Hematopoietic multipotent progenitor cell (in vitro differentiated cells): ENCODE results near the gene OR10R2. TPM values are rescaled to one million over a fixed set of nuclear protein-coding genes. Genes with fewer than 3 reads are reported as not detected.
"Not testable (repeated sequence)": the region's sequence is repeated elsewhere in the genome, so short reads cannot be mapped to it uniquely, and the experiment has no call there.

Experiments
- DNase-seq, 3 donors: peaks; one replicate each; pipeline ENCODE4 v3.0.0-alpha.2; 2011 to 2015; ENCODE audit warnings: low read depth in 2 of 3, low spot score in 2 of 3
- total RNA-seq: library from RNA; depleted of rRNA; stranded (reverse); fragments of >200 nt; gene quantifications from one replicate; pipeline ENCODE4 v1.2.3, GENCODE V29; 2012

Gene OR10R2, protein sequence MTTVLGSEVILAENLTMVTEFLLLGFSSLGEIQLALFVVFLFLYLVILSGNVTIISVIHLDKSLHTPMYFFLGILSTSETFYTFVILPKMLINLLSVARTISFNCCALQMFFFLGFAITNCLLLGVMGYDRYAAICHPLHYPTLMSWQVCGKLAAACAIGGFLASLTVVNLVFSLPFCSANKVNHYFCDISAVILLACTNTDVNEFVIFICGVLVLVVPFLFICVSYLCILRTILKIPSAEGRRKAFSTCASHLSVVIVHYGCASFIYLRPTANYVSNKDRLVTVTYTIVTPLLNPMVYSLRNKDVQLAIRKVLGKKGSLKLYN
- not detected for total RNA-seq

DNA sequence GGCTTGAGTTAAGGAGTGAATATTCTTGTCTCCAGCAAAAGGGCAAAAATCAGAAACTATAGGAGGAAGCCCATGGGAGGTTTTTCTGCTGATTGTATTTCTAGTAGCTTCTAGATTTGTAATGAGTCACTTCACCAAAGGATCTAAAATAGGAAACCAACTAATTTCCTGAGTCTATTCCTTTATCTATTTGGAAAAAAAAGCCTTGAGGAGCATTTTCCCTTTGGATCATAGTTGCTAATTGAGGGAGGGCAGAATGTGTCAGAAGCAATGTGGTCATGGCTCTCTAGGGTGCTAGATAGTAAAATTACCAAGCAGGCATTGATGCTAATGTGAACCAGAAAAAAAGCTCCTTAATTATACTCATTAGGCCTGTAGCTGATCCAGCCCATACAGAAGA is at the start of gene OR10R2:
Gene OR10R2 (plus strand): TSS at position 301 of the 400 bp plus-strand sequence. CDS start 106 bp downstream, outside the sequence.
- no peak for DNase-seq

DNA sequence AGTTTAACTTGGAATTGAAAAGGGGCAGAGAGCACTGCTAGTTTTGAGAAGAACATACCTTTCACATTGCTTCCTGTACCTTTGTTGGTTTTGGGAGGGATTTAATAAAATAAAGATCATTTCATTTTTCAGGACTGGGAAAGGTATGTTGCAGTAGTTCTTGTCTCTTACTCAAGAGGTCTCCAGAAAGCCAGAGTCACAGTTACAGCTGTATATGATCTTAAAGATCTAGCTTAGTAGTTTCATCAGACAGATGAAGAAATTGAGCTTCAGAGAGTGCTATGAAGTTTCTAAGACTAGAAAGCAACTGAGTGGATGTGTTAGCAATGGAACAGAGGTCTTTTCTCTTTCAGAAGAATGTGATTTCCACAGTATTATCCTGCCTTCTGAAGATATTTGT is 47.0 kb upstream of the OR10R2 start:
- no peak for DNase-seq

DNA sequence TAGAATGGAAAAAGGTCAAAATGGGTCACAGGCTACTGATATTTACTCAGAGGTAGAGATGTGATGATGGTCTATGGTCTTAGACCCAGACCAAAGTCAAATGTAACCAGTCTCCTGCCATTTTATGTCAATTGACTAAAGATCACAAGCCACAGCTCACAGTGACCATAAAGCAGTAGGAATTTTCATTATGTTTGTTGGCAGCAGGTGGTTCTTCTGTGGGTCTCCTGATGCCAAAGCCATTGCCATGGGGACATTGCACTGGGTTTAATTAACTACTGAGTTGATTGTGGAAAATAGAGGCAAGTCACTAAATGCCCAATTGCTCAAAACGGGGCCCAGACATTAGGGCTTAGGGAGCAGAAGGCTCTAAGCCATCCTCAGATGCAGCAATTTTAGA is 45.9 kb upstream of the OR10R2 start, which contains the start of gene OR10K2:
Gene OR10K2 (minus strand): TSS at position 101 of the 400 bp plus-strand sequence. CDS start 5,371 bp downstream, outside the sequence.
- DNase-seq, result no peak

DNA sequence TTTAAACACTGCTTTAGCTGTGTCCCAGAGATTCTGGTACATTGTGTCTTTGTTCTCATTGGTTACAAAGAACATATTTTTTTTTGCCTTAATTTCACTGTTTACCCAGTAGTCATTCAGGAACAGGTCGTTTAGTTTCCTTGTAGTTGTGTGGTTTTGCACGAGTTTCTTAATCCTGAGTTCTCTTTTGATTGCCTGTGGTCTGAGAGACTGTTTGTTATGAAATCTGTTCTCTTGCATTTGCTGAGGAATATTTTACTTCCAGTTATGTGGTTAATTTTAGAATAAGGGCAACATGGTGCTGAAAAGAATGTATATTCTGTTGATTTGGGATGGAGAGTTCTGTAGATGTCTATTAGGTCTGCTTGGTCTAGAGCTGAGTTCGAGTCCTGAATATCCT is 41.9 kb upstream of the OR10R2 start:
- not testable (repeated sequence) for DNase-seq

DNA sequence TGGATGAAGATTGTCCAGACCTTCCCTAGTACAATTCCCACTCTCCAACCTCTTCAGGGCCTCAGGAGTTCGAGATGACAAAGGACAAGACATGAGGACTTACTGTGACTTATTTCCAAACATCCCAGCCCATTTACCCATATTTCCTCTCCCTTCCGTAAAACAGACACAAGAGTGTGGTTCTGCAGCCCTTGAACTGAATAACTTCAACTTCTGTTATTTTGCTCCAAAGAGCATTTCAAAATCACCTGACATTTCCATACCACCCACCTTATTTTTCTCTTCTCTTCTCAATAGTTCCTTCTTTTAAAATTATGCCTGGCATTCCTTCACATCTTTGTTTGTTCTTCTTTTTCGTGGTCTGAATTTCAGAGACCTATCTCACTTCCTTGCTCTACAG is 37.3 kb upstream of the OR10R2 start:
- DNase-seq, result no peak

DNA sequence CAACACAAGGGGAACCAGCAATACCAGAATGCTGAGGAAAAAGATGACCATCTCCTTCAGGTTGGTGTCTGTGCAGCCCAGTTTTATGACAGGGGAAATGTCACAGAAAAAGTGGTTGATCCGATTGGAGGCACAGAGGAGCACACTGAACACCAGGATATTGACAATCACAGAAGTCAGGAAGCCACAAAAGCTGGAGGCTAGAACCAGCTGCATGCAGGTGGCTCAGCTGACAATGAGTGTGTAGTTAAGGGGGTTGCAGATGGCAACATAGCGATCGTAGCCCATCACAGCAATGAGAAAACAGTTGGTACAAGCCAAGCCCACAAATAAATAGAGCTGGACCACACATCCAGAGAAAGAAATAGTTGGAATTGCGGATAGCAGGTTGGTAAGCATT is 26.6 kb upstream of the OR10R2 start:
- DNase-seq, result no peak

DNA sequence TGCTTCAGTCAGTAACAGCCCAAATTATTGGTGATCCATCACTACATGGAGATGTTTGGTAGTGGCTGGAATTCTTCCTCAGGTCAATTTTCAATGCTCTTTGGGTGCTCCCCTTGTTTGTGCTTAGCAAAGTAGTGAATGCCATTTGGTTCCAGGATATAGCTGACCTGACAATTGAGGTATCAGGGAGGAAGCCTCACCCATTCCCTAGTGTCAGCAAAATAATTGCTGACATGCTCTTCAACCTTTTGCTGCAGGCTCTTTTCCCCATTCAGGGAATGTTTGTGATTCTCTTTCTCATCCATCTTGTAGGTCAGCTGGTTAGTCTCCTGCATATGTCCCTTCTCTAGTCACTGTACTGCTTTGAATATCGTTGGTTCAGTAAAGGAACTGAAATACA is 17.5 kb upstream of the OR10R2 start:
- DNase-seq, result no peak

DNA sequence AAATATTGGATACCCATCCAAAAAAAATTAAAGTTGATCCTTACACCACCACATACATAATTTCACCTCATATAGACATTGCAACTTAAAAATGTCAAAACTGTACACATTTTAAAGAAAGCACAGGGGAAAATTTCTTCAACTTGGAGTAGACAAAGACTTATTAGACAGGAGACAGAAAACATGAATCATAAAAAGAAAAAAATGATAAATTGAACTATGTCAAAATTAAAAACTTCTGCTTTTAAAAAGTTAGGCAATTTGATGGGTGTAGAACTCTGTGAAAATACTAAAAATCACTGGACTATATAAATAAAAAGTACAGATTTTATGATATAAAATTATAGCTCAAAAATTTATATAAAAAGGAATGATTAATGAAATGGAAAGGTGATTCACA is 14.8 kb upstream of the OR10R2 start:
- no peak for DNase-seq

DNA sequence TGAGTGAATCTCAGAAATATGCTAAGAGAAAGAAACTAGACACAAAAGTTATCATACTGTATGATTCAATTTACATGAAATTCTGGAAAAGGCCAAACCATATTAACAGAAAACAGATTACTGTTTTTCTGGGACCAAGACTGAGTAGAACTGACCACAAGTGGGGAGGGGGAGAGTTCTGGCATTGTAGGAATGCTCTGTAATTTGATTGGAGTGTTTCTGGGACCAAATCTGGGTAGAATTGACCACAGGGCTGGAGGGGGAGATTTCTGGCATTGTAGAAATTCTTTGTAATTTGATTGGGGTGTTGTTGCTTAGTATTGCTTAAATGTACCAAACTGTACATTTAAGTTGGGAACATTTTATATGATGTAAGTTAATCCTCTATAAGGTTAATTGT is 13.8 kb upstream of the OR10R2 start:
- no peak for DNase-seq

DNA sequence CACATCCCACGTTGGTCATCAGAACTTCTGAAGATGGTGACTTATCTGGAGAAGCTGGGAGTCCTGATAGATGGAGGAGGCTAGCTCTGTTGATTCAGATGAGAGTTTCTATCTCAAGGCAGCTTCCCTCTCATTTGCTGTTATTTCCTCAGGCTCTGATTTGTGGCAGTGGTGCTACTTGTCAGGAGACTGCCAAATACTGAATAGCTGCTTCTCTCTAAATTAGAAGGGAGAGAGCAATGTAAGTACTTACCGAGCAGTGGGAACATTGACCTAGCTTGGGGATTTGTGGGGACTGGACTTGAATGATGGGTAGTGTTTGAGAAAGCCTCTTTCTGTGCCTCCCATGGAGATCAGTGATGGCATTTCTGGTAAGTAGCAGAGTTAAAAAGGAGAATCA is 10.5 kb upstream of the OR10R2 start, which contains the start of gene OR10K1:
Gene OR10K1 (plus strand): TSS at position 301 of the 400 bp plus-strand sequence. CDS start 3,728 bp downstream, outside the sequence.
- no peak for DNase-seq

DNA sequence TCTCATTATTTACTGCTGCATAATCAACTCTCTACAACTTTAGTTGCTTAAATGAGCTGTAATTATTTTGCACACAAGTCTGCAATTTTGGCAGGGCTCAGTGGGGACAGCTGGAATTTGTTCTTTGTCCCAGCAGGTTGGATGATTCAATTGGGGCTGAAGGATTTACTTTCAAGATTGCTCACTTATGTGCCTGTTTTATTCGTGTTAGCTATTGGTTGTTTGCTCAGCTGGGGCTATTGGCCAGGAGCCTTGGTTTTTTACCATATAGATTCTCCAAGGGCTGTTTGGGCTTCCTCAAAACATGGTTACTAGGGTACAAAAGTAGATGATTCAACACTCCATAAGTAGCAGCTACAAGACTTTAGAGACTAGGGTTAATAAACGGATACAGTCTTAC is 13.4 kb downstream of the OR10R2 start:
- DNase-seq, result no peak

DNA sequence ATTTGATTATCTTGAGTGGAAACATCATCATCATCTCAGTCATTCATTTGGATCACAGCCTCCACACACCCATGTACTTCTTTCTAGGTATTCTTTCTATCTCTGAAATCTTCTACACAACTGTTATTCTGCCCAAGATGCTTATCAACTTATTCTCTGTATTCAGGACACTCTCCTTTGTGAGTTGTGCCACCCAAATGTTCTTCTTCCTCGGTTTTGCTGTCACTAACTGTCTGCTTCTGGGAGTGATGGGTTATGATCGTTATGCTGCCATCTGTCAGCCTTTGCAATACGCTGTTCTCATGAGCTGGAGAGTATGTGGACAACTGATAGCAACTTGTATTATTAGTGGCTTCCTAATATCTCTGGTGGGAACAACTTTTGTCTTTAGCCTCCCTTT is 19.3 kb downstream of the OR10R2 start:
- DNase-seq, result no peak

DNA sequence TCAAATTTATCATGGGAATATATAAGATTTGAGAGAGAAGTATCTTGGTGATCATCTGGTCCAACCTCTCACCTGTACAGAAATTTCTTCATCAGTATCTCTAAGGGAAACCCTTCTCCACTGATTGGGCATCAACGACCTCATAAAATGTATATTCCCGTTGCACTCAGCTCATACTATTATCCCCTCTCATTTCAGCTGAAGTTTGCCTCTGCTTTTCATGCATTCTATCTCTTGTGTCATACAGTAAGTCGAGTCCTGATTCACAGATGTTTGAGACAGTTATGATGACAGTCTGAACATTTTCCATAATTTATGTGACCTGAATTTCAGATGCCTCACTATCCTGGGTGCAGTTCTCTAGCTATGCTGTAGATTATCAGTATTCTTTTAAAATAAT is 21.0 kb downstream of the OR10R2 start:
- DNase-seq, result no peak

DNA sequence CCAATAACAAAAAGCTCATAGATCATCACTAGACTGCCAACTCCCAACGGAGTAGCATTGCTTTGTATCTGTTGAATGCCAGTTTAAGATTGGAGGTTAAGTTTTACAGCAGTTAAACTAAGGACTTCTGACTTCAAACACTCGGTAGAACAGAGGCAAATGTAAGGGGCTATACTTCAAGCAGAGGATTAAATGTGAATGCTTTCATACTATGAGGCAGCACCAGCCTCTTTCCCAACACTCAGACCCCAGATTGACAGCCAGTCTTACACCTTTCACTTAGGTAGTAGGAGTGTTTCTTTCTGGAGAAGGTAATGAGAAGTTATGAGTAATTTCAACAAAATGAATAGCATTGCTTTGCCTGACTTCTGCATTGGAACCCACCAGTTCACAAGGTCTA is 22.8 kb downstream of the OR10R2 start:
- no peak for DNase-seq

DNA sequence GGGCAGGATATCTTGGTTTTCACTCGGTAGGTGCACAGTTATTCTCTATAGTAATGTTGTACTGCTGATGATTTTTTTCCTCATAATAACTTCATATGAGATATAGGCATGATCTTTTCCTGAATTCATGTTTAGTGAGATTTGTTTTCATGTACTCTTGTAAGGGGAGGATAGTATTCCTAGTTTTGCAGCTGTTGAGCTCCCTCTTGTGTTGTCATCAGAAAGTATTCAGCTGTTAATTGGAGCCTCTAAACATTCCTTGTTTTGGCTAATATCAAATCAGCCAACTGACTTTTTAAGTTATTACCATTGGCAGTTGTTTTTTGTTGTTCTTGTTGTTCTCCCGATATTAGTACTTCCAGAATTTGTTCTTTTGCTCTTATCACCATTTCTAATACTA is 24.4 kb downstream of the OR10R2 start:
- peak in 2 of 3 donors; percentile 5 to 25 for DNase-seq

DNA sequence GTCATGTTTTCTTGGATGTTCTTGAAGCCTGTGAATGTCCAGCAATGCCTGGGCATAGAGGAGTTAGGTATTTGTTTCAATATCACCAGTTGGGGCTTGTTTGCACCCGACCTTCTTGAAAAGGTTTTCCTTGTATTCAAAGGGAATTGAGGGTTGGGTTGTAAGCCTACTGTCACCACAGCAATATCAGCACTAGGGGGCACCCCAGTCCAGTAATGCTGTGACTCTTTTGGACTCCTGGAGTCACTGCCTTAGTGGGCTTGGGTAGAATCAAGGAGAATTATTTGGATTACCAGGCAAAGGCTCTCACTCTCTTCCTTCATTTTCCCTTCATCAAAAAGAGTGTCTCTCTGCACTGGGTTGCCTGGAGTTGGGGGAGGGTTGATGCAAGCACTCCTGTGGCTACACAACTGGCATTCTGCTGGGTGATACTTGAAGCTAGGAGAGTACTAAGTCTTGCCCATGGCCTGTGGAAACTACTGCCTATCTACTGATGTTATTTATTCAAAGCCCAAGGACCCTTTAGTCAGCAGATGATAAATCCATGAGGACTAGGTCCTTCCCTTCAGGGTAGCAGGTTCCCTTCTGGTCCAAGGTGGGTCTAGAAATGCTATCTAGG is 34.5 kb downstream of the OR10R2 start:
- DNase-seq, result peak in 2 of 3 donors; percentile 14 to 53

DNA sequence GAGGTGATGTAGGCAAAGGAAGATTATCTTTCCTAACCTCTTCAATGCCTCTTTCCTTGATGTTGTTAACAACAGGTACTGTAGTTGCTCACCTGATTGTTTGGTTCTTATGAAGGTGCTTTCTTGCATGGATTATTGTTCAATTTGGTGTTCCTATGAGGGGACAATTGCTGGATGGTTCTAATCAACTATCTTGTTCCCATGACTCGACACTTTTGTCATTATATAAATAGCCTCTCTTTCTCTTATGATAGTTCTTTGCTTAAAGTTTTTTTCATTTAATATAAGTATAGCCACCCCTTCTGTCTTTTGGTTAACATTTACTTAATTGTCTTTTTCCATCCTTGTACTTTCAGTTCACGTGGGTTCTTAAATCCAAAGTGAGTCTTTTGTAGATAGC is 35.5 kb downstream of the OR10R2 start:
- no peak for DNase-seq

DNA sequence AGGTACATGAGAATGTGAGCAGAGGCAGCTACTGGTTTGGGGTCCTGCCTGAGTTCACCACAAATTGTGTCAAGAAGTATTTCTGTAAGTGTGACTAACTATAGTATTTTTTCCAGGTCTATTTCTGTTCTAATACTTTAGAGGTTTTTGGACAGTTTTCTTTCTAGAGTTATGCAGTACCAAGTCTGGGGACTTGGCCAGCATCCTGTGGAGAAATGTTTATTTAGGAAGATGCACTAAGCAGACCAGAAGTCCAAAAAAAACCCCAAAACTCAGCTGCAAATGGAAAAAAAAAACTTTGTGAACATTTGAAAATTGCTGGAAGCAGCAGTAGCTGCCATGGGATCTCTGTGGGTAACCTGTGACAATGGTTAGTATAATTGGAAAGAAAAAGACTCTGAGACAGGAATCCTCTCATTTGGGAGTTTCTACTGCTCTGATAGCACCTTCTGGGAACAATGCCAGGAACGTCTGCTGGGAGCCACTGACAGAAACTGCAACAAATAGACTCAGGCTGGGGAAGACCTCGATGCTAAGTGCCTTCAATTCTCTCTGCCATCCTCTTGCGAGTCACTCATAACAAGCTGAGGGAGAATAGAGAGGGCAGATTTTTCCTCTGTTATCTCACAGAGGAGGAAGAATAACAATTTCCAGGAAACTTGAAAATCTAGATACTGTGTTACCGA is 37.6 kb downstream of the OR10R2 start:
- no peak for DNase-seq

DNA sequence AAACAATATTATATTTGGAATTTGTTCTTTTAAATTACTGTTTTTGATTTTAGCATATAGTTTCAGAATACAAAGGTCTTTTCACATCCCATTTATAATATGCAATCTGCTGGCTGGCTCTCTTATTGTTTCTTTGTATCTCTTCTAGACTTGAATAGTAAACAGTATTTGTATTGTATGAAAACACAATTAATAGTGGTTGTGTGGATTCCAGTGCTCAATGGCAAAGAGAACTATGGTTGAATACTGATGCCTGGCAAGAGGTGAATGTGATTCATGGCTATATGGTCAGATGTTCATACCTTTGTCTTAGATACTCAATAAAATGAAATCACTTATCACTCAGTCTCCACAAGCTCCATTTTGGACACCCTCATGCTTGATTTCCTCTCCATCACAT is 44.9 kb downstream of the OR10R2 start:
- no peak for DNase-seq

DNA sequence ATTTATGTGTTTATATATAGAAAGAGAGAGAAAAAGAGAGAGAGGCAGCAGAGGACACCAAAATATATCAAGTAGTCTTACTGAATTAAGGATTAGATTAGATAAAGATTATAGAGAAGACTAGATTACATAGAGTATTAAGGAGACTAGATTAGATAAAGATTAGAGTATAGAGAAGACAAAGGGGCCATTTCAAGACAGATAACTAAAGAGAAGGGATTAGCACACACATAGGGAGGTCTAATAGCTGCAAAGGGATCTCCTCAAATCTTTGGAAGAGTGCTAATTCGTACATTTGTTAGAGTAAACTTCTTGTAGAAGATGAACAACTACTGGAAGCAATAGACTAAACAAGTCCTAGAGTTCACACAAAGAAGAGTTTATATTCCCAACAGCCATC is 48.0 kb downstream of the OR10R2 start:
- DNase-seq, result no peak

DNA sequence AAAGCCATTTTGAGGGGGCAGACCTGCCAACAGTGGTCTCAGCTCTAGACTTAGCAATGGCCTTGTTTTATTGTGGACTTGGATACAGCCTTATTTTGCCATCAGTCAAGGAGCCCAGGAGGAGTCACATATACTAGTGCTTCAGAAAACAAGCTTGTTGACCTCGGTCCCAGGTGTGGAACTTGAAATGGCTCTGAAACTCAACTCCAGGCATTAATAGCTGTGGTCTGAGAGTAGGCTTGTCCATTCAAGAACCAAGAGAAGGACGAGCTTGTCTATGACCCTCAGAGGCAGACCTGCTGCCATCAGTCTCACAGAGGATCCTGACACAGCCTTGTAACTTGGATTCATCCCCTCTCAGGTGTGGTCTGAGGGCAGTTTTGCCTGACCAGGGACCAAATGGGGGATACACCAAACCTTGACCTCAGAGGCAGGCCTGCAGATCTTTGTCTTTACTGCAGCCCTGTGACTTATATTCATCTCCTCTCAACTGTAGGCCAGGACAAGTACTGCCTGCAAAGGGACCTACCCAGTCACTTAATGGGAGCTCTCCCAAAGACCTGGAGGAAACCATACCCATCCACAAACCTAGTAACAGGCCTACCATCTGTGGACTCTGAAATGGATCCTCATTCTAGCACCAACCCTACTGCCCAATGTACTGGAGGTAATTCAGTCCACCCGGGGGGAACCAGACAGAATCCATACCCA is 49.1 kb downstream of the OR10R2 start:
- DNase-seq, result no peak
